NCI-H748 (cell line): ENCODE data around the gene TBC1D2B.
"Not testable (repeated sequence)": the region's sequence is repeated elsewhere in the genome, so short reads cannot be mapped to it uniquely, and the experiment has no call there.

Experiments used
- DNase-seq: peaks from one replicate; lab custom pipeline; 2025; ENCODE audit not compliant: unreplicated experiment; lab: John Stamatoyannopoulos, UW

Gene TBC1D2B

DNA sequence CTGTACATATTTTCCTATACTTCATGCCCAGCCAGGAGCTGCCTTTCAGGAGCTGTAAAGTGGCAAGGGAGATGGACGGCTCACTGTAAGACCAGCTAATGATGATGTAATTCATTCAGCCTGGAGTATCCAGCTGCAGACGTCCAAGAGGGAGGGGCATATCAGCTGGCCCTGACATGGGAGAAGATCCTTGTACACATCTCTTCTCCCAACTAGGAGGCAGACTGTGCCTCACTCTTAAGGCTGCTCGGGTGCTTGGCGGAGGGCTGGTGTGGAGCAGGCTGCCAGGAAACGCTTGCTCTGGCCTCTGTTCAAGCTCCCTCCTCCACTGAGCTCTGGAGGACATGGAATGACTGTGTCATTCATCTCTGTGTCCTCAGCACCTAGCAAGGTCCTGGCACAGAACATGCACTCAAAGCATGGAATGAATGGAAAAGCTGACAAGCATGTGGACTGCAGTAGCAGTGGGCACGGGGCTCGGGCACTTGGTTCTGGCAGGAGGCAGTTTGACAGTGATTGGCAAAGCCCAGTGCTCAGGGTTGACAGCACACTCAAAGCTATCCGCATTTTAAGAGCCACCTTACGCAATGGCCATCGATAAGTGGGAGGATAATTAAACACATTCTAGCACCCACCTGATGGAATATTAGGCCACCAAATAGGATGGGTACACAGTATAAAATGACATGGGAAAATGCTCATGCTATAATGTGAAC, 72.4 kb downstream of the TBC1D2B start:
- no peak for DNase-seq

DNA sequence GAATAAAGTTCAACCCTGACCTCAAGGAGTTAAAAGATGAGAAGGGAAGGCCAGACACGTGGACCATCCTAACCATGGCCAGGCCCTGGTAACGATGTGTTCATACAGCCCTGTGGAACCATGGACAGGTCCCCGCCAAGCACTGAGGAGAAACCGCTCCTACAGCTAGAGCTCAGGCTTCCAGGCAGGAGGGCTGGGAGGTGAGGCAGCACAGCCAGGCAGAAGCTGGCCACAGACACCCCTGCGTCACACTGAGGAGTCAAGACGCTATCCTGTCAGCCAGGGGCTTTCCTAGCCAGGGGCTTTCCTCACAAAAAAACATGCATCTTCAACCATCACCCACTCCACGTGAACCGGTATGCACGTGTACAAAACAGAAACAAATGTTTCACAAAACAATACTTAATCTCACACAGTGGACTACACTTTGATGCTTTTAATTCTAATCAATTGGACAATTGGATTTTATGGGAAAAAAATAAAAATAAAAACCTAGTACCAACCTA, 73.2 kb downstream of the TBC1D2B start:
- no peak for DNase-seq

DNA sequence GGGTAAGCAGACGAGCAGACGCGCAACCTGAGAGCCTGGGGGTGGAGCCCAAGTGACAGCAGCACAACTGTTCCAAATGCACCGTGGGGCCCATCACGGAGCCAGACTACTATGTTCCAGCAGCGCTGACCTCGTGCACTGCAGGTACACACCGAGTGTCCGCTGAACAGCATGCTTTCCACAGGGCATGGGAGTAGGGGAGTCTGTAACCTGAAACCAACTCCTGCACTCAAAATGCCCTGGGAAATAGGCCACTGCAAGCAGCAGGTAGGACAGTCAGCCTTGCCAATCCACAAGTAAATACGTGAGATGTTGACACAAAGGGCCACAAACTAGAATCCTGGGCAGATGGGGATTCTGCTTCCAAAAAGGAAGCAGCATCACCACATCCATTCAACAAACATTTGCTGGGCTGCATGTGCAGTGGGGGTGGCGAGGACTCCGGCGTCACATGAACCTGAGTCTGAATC, 73.9 kb downstream of the TBC1D2B start:
- DNase-seq: peak; percentile 21

DNA sequence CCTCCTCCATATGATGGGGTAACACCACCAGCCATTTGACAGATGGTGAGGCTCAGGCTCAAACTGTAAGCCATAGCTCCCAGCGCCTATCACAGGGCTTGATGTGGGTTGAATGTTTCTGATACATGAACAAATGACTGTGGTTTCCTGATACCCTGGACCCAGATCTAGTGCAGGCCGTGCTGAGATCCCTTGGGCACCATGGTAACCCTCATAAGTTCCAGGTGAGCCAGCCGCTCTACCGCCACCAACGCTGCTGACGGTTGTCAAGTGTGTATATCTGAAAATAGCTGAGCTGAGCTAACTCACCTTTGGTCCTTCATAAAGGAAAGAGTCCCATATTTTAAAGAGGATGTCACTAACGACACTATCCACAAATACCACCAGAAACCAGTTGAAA, 74.5 kb downstream of the TBC1D2B start:
- no peak for DNase-seq

- DNase-seq: no peak
Measured at GRCh38 chr15:78001656-78002055, 75.9 kb downstream of the TBC1D2B start.

GRCh38 chr15:78000927-78001249, 76.6 kb downstream of the TBC1D2B start:
- no peak for DNase-seq

DNA sequence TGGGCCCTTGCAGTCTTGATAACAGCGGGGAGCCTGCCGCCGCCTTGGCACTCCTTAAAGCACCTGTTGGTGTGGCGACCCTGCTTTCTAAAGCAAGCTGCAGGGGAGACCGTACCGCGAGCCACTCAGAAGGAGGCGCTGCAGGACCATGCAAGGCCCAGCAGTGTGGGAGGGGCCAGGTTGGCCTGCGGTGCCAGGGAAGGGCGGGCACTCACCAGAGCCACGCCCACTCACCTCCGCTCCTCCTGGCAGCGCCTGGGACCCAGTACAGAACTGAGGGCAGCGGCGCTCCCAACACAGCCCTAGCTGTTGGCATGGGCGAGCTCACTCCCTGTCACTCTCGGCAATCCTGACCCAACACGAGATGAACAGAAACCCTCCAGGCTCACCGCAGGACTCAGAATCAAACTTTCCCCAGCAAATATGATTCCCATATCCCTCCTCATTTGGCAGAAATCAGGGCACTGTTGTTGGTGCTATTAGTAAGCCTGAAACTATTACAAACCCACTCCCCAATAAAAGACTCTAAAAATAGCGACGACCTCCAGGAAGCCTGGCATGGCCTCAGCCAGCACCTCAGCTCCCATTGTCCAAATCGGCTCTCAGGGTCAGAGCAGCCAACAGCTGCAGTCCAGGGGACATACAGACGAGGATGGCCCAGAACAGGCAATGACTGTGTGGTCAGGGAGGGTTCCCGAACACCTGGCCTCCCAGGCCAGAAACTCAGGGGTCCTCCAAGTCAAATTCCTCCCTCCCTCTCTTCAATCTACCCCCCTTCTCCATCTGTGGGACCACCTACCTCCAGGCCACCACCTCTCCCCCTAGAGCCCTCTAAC, 77.2 kb downstream of the TBC1D2B start:
- peak; percentile 31 for DNase-seq

DNA sequence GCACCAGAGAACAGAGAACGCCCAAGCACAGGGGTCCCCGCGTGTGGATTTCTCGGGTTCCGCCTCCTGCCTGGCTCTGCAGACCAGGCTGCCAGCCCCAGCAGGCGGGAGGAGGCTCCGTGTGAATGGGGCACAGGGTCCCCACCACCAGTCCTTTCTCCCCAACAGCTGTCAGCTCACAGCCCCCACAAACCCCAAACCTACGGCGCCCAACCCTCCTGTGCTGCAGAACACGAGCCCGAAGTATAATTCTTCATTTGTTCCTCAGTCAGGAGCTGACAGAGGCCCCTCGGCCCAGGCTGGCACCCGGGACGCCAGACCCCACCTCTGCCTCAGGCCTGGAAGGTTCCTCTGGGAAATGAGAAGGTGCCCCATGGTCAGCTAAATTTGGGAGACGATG, 78.0 kb downstream of the TBC1D2B start:
- no peak for DNase-seq

DNA sequence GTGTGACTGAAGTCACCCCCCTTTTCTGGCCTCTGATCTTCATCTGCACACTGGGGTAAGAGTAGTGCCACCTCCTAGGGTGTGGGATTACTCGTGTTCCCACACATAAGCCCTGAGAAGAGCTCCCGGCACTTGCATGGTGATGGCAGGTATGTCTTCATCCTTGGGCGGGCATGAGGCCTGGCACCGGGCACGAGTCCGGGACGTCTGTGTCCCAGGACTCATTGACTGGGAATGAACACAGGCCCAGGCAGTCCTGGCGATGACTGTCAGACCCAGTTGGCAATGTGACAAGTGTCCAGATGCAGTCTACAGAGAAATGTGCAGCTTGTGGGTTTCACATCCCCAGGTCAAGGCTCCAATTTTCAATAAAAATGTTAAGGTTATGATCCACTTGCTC, 78.9 kb downstream of the TBC1D2B start:
- no peak for DNase-seq

DNA sequence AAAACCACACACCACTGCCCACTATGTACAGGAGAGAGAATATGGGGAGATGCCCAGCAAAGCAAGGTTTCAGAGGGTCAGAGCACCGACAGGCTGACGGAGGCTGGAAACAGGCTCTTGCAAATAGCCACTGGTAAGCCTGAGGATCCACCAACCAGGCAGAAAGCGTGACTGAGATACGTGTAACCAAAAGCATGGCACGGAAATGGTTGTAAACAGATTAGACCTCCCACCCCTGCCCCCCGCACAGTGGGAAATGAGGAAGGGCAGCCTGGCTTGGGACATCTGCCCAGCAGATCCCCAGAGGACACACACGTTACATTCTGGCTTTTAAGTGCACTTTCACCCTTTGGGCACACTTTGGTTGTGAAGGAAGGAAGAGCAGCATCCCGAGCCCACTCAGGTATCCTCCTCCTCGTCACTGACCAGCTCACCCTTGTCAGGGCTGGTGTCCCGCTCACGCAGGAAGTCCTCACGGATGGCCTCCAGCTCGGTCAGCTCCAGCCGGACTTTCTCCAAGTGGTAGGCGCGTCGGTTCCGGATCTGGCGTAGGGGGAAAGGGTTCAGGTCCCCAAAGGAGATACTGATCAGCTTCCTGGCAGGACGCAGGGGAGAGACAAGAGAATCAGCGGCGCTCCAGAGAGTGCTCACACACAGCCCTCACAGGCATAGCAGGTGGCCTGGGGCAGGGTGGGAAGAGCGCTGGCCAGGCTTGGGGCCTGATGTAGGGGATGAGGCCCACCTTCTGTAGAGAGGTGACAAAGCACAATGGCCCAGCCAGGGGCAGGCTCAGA, 79.6 kb downstream of the TBC1D2B start:
- not testable (repeated sequence) for DNase-seq

GRCh38 chr15:77997221-77997620, 80.3 kb downstream of the TBC1D2B start:
- not testable (repeated sequence) for DNase-seq

- not testable (repeated sequence) for DNase-seq
Measured at GRCh38 chr15:77996713-77997171, 80.8 kb downstream of the TBC1D2B start.

- not testable (repeated sequence) for DNase-seq
Measured at GRCh38 chr15:77996226-77996625, 81.3 kb downstream of the TBC1D2B start.

DNA sequence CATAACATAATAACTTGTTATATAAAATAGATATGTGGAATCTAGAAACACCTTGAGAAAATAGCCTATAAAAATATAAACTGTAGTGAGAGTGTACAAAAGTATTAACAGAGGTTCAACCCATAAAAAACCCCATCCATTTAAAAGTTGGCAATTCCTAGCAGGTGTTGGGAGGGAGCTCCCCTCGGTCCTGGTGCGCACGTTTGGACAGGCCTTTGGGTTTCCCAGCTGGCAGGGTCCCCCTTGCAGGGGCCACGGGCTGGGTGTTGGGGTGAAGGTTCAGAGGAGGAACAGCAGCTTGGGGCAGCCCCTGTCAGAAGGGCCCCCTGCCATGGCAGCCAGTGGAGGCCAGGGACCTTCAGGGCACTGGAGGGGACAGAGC, 82.0 kb downstream of the TBC1D2B start:
- not testable (repeated sequence) for DNase-seq

DNA sequence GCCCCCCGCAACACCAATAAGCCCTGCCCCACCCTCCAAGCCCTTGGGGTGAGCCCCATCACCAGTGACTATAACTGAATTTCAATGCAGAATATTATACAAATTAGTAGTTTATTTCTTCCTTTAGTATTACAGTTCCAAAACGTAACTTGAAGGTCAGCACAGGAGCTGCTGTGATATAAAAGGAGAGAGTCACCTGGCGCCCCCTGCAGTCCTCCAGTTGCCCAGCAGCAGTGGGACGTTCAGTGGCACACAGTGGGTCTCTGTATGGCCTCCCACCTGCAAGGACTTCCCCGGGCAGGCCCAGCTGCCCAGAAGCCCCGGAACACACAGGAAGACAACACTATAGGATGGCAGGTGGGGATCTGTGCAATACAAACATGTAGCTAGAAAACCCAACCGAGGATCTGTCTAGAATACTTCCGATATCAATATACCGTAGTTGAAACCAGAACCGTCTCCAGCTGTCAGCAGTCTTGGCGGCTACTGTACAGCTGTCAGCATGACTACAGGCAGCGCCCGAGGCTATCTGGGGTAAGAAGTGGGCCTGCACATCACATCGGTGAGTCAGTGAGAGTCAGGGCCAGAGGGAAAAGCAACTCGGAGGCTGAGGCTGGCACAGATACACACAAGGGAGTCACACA, 82.5 kb downstream of the TBC1D2B start:
- not testable (repeated sequence) for DNase-seq

- DNase-seq: not testable (repeated sequence)
Measured at GRCh38 chr15:77993970-77994693, 83.4 kb downstream of the TBC1D2B start.

DNA sequence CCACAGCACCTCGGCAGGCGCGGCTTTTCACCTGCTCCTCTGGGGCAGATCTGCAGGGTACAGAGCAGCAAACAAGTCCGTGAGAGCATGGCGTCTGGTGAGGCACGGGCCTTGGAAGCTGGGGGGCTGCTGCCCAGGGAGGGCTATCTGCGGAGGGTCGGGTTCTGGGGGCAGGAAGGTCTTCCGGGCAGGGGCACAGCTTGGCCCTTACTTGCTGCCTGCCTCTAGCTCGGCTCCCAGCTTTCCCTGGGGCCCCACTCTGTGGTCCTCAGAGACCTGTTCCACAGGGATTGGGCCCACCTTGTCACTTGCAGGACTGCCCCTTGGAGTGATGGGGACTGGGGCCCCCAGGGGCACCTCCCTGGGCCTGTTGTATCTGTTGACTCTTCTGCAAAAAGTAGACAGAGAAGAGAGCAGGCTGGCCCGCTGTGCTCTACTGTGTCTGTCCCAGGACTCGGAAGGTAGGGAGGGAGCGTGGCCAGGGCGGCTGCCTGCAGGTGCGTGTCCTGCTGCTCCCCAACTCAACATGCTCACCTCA, 84.1 kb downstream of the TBC1D2B start:
- DNase-seq: no peak

DNA sequence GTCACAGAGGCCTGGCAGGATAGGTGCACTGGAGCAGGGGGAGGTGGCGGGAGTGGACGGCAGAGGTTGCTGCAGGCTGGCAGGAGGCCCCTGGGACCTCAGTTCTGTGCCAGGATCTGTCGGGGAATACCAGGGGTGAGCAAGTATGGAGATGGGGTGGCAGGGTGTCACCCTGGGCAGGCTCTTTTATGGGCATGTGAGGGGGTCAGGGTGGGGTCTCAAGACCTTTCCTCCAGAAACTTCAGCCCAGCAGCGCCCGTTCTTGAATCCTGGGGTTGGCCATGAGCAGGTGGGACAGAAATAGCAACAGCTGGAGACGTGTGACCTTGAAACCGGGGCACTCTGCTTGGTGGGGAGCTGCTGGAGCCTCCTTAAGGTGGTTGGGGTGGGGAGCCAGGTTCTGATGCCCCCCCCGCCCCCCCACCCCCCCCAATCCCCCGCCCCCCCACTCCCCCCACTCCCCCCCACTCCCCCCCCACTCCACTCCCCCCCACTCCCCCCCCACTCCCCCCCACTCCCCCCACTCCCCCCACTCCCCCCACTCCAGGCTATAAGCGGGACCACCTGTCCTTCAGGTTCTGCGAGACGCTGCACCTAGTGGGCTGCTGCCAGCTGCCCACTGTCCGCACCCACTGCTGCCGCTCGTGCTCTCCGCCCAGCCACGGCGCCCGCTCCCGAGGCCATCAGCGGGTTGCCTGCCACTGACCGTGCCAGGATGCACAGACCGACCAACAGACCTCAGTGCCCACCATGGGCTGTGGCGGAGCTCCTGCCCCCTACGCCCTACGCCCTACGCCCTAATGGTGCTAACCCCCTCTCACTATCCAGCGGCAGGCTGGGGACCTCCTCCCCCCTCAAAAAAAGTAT, 84.9 kb downstream of the TBC1D2B start:
- no peak for DNase-seq

- not testable (repeated sequence) for DNase-seq
Measured at GRCh38 chr15:77991658-77992201, 85.8 kb downstream of the TBC1D2B start.
